Ureter (tissue), 1 donor: ENCODE results near the gene CHMP6. TPM values are rescaled to one million over a fixed set of nuclear protein-coding genes. Genes with fewer than 3 reads are reported as not detected.
A peak's percentile ranks its signal among the peaks of the same experiment; 100 is the strongest.

Source experiments
- DNase-seq: peaks from one replicate; pipeline ENCODE4 v3.0.0-alpha.2; 2020; ENCODE audit warnings: low spot score
- total RNA-seq: library from RNA; stranded (reverse); gene quantifications from one replicate; pipeline ENCODE4 v1.2.4, GENCODE V29; 2023
- donor health status: DM: yes; HTN: yes; CAD: no.

Gene CHMP6
- total RNA-seq, 1 donor from 2014 or later, result 26.2 TPM

GRCh38 chr17:80956321-80957190, 35.1 kb upstream of the CHMP6 start:
- no peak for DNase-seq

- DNase-seq, result no peak
These were observed 34.1 kb upstream of the CHMP6 start for GRCh38 chr17:80957461-80957941.

GRCh38 chr17:80959330-80960036, 32.2 kb upstream of the CHMP6 start:
- DNase-seq, result peak; percentile 87

GRCh38 chr17:80960037-80960796, 31.4 kb upstream of the CHMP6 start:
- DNase-seq, result no peak

GRCh38 chr17:80960797-80961452, 30.7 kb upstream of the CHMP6 start:
- DNase-seq, result no peak

GRCh38 chr17:80961541-80962330, 29.9 kb upstream of the CHMP6 start:
- no peak for DNase-seq

- DNase-seq, result no peak
These were observed 29.0 kb upstream of the CHMP6 start for GRCh38 chr17:80962356-80963329.

- DNase-seq, result no peak
These were observed 27.7 kb upstream of the CHMP6 start for GRCh38 chr17:80963812-80964543.

GRCh38 chr17:80964544-80964856, 27.1 kb upstream of the CHMP6 start:
- DNase-seq, result no peak

GRCh38 chr17:80964859-80965580, 26.6 kb upstream of the CHMP6 start:
- DNase-seq, result no peak

GRCh38 chr17:80965606-80966005, 26.0 kb upstream of the CHMP6 start:
- DNase-seq, result no peak

- DNase-seq, result no peak
These were observed 24.2 kb upstream of the CHMP6 start for GRCh38 chr17:80967404-80967872.

- DNase-seq, result no peak
These were observed 23.0 kb upstream of the CHMP6 start for GRCh38 chr17:80968602-80969029.

- no peak for DNase-seq
These were observed 22.5 kb upstream of the CHMP6 start for GRCh38 chr17:80969030-80969673.

- DNase-seq, result no peak
These were observed 22.0 kb upstream of the CHMP6 start for GRCh38 chr17:80969674-80970043.

GRCh38 chr17:80970044-80970761, 21.4 kb upstream of the CHMP6 start:
- DNase-seq, result no peak
